Coronary artery (tissue), 2 donors: ENCODE measurements around the gene OGFOD3.
"Not testable (repeated sequence)": the region's sequence is repeated elsewhere in the genome, so short reads cannot be mapped to it uniquely, and the experiment has no call there.

Source experiments
- DNase-seq: peaks from one replicate; pipeline ENCODE4 v3.0.0-alpha.2; 2017; ENCODE audit warnings: low spot score
- H3K27ac ChIP-seq, 2 donors: fragments of 200-600 bp; sonication (generic); one replicate each; pipeline ENCODE4 v1.5.1; 2016 to 2019
- H3K4me3 ChIP-seq: fragments of 200-600 bp; sonication (generic); 2 replicates; pipeline ENCODE4 v1.5.1; 2016; ENCODE audit warnings: mild to moderate bottlenecking, moderate library complexity
- CTCF ChIP-seq: fragments of 200-600 bp; sonication (generic); IDR thresholded peaks from one replicate; pipeline ENCODE4 v1.5.1; 2019; ENCODE audit warnings: antibody characterized with exemption

The OGFOD3 gene

GRCh38 chr17:82416264-82416663 lies 2.1 kb downstream of the OGFOD3 start:
- no peak overlapping the region for H3K27ac ChIP-seq
- no peak for DNase-seq
- H3K4me3 ChIP-seq, result no peak overlapping the region
- TF ChIP-seq CTCF, result no peak

- no peak for TF ChIP-seq CTCF
- DNase-seq, result no peak
- Histone ChIP-seq H3K4me3 (no peak overlapping the region), H3K27ac (no peak overlapping the region)
These were observed 2.6 kb downstream of the OGFOD3 start for GRCh38 chr17:82415786-82416185.

GRCh38 chr17:82415336-82415735 lies 3.0 kb downstream of the OGFOD3 start:
- TF ChIP-seq CTCF, result no peak

GRCh38 chr17:82414548-82415281 lies 3.7 kb downstream of the OGFOD3 start:
- Histone ChIP-seq H3K27ac (no peak overlapping the region), H3K4me3 (no peak overlapping the region)
- TF ChIP-seq CTCF, result peak; percentile 20
- no peak for DNase-seq

More at GRCh38 chr17:82415336-82415735, 3.0 kb downstream of the OGFOD3 start:
- Histone ChIP-seq H3K27ac (no peak overlapping the region), H3K4me3 (no peak overlapping the region)
- no peak for DNase-seq

GRCh38 chr17:82412535-82413520 lies 5.6 kb downstream of the OGFOD3 start:
- TF ChIP-seq CTCF, result no peak
- no peak overlapping the region for H3K27ac ChIP-seq
- DNase-seq, result no peak
- no peak overlapping the region for H3K4me3 ChIP-seq

- not testable (repeated sequence) for H3K4me3 ChIP-seq, DNase-seq, H3K27ac ChIP-seq
These were observed 6.3 kb downstream of the OGFOD3 start for GRCh38 chr17:82412081-82412480.

- no peak for TF ChIP-seq CTCF
- Histone ChIP-seq H3K27ac (no peak overlapping the region), H3K4me3 (no peak overlapping the region)
- DNase-seq, result no peak
These were observed 6.9 kb downstream of the OGFOD3 start for GRCh38 chr17:82411396-82412053.
